GM23338 (cell line): ENCODE measurements around the gene KCNK4. TPM values are rescaled to one million over a fixed set of nuclear protein-coding genes. Genes with fewer than 3 reads are reported as not detected.

ENCODE experiments used
- ATAC-seq: fragments of 200-7000 bp; cut with Tn5 transposase; 3 replicates; pipeline ENCODE4 v1.9.1; 2020
- DNase-seq: peaks from one replicate; pipeline ENCODE4 v3.0.0-alpha.2; 2015; ENCODE audit warnings: low spot score
- H2AFZ ChIP-seq: fragments of 200-600 bp; sonication (generic); 2 replicates; pipeline ENCODE4 v1.8.0; 2016; ENCODE audit warnings: antibody characterized with exemption, mild to moderate bottlenecking, moderate library complexity
- H3F3A ChIP-seq: fragments of 200-600 bp; sonication (generic); replicated peaks from 2 replicates; pipeline ENCODE4 v1.8.0; 2017; ENCODE audit warnings: antibody characterized with exemption, mixed run types, low read depth
- H3K27ac ChIP-seq: fragments of 200-600 bp; sonication (generic); 2 replicates; pipeline ENCODE4 v1.6.1; 2016; ENCODE audit warnings: low read depth
- H3K27me3 ChIP-seq: fragments of 200-600 bp; sonication (generic); 2 replicates; pipeline ENCODE4 v1.8.0; 2016; ENCODE audit warnings: mild to moderate bottlenecking, mixed run types, moderate library complexity; ENCODE audit not compliant: insufficient read depth
- H3K36me3 ChIP-seq: fragments of 200-600 bp; sonication (generic); 2 replicates; pipeline ENCODE4 v1.8.0; 2016; ENCODE audit warnings: mild to moderate bottlenecking; ENCODE audit not compliant: insufficient read depth
- H3K4me1 ChIP-seq: fragments of 200-600 bp; sonication (generic); 2 replicates; pipeline ENCODE4 v1.8.0; 2016; ENCODE audit warnings: mild to moderate bottlenecking, moderate library complexity; ENCODE audit not compliant: insufficient read depth
- H3K4me2 ChIP-seq: fragments of 200-600 bp; sonication (generic); 2 replicates; pipeline ENCODE4 v1.7.1; 2017; ENCODE audit warnings: mixed run types
- H3K4me3 ChIP-seq: fragments of 200-600 bp; sonication (generic); 2 replicates; pipeline ENCODE4 v1.6.1; 2016; ENCODE audit warnings: mixed run types
- H3K79me2 ChIP-seq: fragments of 200-600 bp; sonication (generic); replicated peaks from 2 replicates; pipeline ENCODE4 v1.8.0; 2017; ENCODE audit warnings: mild to moderate bottlenecking; ENCODE audit not compliant: insufficient read depth
- H3K9me2 ChIP-seq: fragments of 200-600 bp; sonication (generic); 2 replicates; pipeline ENCODE4 v1.8.0; 2017; ENCODE audit not compliant: insufficient read depth
- H4K20me1 ChIP-seq: fragments of 200-600 bp; sonication (generic); replicated peaks from 2 replicates; pipeline ENCODE4 v1.8.0; 2017; ENCODE audit warnings: mild to moderate bottlenecking; ENCODE audit not compliant: insufficient read depth
- H3K27ac Mint-ChIP-seq: 2 replicates; pipeline ENCODE4 v1.8.0; 2020; ENCODE audit warnings: inconsistent platforms, mild to moderate bottlenecking, moderate library complexity, mixed read lengths
- H3K27me3 Mint-ChIP-seq: 3 replicates; pipeline ENCODE4 v1.8.0; 2022; ENCODE audit warnings: low read depth, mild to moderate bottlenecking, moderate library complexity, mixed read lengths, inconsistent platforms; ENCODE audit not compliant: insufficient read depth, poor library complexity
- H3K36me3 Mint-ChIP-seq: 3 replicates; pipeline ENCODE4 v1.8.0; 2021; ENCODE audit warnings: low read depth, mild to moderate bottlenecking, inconsistent platforms, moderate library complexity, mixed read lengths
- H3K4me1 Mint-ChIP-seq: 3 replicates; pipeline ENCODE4 v1.8.0; 2020; ENCODE audit warnings: mild to moderate bottlenecking, inconsistent platforms, mixed read lengths
- H3K4me3 Mint-ChIP-seq: 3 replicates; pipeline ENCODE4 v1.8.0; 2021; ENCODE audit warnings: moderate library complexity, mild to moderate bottlenecking, inconsistent platforms, mixed read lengths
- H3K9me3 Mint-ChIP-seq: 3 replicates; pipeline ENCODE4 v1.8.0; 2020; ENCODE audit warnings: moderate library complexity, mild to moderate bottlenecking, inconsistent platforms, mixed read lengths
- CREB1 ChIP-seq: fragments of 250-450 bp; sonication (Bioruptor Pico); IDR thresholded peaks from 2 replicates; pipeline ENCODE4 v1.5.0; 2020; ENCODE audit warnings: low read depth, mild to moderate bottlenecking, moderate library complexity
- EZH2 ChIP-seq: fragments of 200-600 bp; sonication (generic); IDR thresholded peaks from one replicate; pipeline ENCODE4 v1.8.0; 2017; ENCODE audit warnings: antibody characterized with exemption, mild to moderate bottlenecking, low read depth; ENCODE audit not compliant: unreplicated experiment
- EZH2phosphoT487 ChIP-seq: fragments of 200-600 bp; sonication (generic); IDR thresholded peaks from one replicate; pipeline ENCODE4 v1.8.1; 2018; ENCODE audit warnings: antibody characterized with exemption; ENCODE audit not compliant: unreplicated experiment
- JUNB ChIP-seq: IDR thresholded peaks from one replicate; pipeline ENCODE4 v1.6.1; 2016; ENCODE audit warnings: antibody characterized with exemption; ENCODE audit not compliant: unreplicated experiment
- NANOG ChIP-seq: IDR thresholded peaks from 2 replicates; pipeline ENCODE4 v1.6.1; 2016; ENCODE audit warnings: antibody characterized with exemption, borderline replicate concordance
- POLR2AphosphoS5 ChIP-seq: IDR thresholded peaks from 2 replicates; pipeline ENCODE4 v1.6.1; 2016; ENCODE audit warnings: antibody characterized with exemption, low read depth
- STAT1 ChIP-seq: IDR thresholded peaks from one replicate; pipeline ENCODE4 v1.6.1; 2016; ENCODE audit warnings: antibody characterized with exemption; ENCODE audit not compliant: unreplicated experiment
- ZNF114 ChIP-seq: fragments of 250-450 bp; sonication (Bioruptor Pico); IDR thresholded peaks from 2 replicates; pipeline ENCODE4 v1.5.0; 2020; ENCODE audit warnings: mild to moderate bottlenecking, moderate library complexity
- ZNF331 ChIP-seq: fragments of 250-450 bp; sonication (Bioruptor Pico); IDR thresholded peaks from 2 replicates; pipeline ENCODE4 v1.5.0; 2020; ENCODE audit warnings: low read depth, mild to moderate bottlenecking, moderate library complexity
- polyA plus RNA-seq: library from polyadenylated mRNA; unstranded; fragments of >200 nt; fragmentation: Nextera tagmentation; extraction: Ambion mirVana; gene quantifications from 2 replicates; pipeline ENCODE4 v1.2.1, GENCODE V29; 2016
- total RNA-seq: library from RNA; depleted of rRNA; stranded (reverse); fragments of >200 nt; shearing (Covaris generic); gene quantifications from 2 replicates; pipeline ENCODE4 v1.2.3, GENCODE V29; 2014
- TF ChIP-seq, protein P1 (sequence below): IDR thresholded peaks from one replicate; pipeline ENCODE4 v1.6.1; 2018; ENCODE audit warnings: antibody characterized with exemption; ENCODE audit not compliant: unreplicated experiment
- TF ChIP-seq, protein P2 (sequence below): fragments of 250-450 bp; sonication (Bioruptor Pico); IDR thresholded peaks from 2 replicates; pipeline ENCODE4 v1.5.0; 2020; ENCODE audit warnings: mild to moderate bottlenecking, moderate library complexity
- TF ChIP-seq, protein P3 (sequence below): IDR thresholded peaks from 2 replicates; pipeline ENCODE4 v1.6.1; 2016; ENCODE audit warnings: antibody characterized with exemption
- TF ChIP-seq, protein P4 (sequence below), 2 experiments: fragments of 200-600 bp in 1 of 2; sonication (generic) in 1 of 2; conservative IDR thresholded peaks; 2 replicates each; pipeline versions ENCODE4 v1.5.1 to v1.6.1; 2016 to 2017; ENCODE audit warnings: antibody characterized with exemption in 2 of 2, low read depth in 2 of 2, mild to moderate bottlenecking in 2 of 2, moderate library complexity in 1 of 2

The KCNK4 gene
- total and polyA plus RNA-seq, 2 experiments from 2014 or later: 1.0 TPM; not detected in 1

DNA sequence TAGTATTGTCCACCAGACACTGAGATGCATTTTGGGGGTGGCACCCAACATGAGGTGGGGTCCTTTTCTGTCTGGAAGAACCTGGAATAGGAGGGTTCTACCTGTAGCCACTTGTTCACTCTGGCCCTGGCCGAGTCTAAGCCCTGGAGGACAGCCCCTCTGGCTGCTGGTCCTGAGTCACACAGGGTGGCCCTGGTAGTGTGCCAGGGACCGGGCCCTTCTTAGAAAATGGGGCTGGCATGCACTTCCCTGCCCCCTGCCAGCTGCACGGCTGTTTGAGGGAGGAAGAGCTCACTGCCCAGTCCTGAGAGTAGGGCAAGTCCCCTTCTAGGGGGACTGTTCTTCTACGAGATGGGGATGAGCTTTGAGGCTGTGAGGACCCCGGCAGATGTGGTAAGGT lies 37.6 kb upstream of the KCNK4 start:
- Histone ChIP-seq H3K4me1 (peaks cover 24% of the 10 kb centered on the region), H3K36me3 (0 out of 2 replicates have a peak, but pooled peaks cover 5% of the 10 kb centered on the region), H2AFZ (no peak overlapping the region), H4K20me1 (no peaks in the 10 kb centered on the region; the same call in none of the 2 replicates), H3F3A (peaks cover 22% of the 10 kb centered on the region), H3K27me3 (no peaks in the 10 kb centered on the region), H3K9me2 (no peaks in the 10 kb centered on the region), H3K27ac (peak overlapping the region; percentile 59; the same call in 1 of the 2 replicates), H3K4me3 (peak overlapping the region; percentile 94; the same call in 1 of the 2 replicates), H3K79me2 (peaks cover 19% of the 10 kb centered on the region), H3K4me2 (peak overlapping the region; percentile 98; the same call in 1 of the 2 replicates)
- no peak for ATAC-seq
- Mint-ChIP-seq H3K4me3 (peak overlapping the region; percentile 92), H3K36me3 (peaks cover 24% of the 10 kb centered on the region), H3K4me1 (peaks cover 31% of the 10 kb centered on the region), H3K27ac (peak overlapping the region; percentile 18; the same call in 1 of the 2 replicates), H3K27me3 (peaks cover 26% of the 10 kb centered on the region), H3K9me3 (no peaks in the 10 kb centered on the region)
- TF ChIP-seq, protein P1, sequence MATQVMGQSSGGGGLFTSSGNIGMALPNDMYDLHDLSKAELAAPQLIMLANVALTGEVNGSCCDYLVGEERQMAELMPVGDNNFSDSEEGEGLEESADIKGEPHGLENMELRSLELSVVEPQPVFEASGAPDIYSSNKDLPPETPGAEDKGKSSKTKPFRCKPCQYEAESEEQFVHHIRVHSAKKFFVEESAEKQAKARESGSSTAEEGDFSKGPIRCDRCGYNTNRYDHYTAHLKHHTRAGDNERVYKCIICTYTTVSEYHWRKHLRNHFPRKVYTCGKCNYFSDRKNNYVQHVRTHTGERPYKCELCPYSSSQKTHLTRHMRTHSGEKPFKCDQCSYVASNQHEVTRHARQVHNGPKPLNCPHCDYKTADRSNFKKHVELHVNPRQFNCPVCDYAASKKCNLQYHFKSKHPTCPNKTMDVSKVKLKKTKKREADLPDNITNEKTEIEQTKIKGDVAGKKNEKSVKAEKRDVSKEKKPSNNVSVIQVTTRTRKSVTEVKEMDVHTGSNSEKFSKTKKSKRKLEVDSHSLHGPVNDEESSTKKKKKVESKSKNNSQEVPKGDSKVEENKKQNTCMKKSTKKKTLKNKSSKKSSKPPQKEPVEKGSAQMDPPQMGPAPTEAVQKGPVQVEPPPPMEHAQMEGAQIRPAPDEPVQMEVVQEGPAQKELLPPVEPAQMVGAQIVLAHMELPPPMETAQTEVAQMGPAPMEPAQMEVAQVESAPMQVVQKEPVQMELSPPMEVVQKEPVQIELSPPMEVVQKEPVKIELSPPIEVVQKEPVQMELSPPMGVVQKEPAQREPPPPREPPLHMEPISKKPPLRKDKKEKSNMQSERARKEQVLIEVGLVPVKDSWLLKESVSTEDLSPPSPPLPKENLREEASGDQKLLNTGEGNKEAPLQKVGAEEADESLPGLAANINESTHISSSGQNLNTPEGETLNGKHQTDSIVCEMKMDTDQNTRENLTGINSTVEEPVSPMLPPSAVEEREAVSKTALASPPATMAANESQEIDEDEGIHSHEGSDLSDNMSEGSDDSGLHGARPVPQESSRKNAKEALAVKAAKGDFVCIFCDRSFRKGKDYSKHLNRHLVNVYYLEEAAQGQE: no peak
- TF ChIP-seq JUNB: no peak
- no peak for TF ChIP-seq NANOG
- TF ChIP-seq, protein P2, sequence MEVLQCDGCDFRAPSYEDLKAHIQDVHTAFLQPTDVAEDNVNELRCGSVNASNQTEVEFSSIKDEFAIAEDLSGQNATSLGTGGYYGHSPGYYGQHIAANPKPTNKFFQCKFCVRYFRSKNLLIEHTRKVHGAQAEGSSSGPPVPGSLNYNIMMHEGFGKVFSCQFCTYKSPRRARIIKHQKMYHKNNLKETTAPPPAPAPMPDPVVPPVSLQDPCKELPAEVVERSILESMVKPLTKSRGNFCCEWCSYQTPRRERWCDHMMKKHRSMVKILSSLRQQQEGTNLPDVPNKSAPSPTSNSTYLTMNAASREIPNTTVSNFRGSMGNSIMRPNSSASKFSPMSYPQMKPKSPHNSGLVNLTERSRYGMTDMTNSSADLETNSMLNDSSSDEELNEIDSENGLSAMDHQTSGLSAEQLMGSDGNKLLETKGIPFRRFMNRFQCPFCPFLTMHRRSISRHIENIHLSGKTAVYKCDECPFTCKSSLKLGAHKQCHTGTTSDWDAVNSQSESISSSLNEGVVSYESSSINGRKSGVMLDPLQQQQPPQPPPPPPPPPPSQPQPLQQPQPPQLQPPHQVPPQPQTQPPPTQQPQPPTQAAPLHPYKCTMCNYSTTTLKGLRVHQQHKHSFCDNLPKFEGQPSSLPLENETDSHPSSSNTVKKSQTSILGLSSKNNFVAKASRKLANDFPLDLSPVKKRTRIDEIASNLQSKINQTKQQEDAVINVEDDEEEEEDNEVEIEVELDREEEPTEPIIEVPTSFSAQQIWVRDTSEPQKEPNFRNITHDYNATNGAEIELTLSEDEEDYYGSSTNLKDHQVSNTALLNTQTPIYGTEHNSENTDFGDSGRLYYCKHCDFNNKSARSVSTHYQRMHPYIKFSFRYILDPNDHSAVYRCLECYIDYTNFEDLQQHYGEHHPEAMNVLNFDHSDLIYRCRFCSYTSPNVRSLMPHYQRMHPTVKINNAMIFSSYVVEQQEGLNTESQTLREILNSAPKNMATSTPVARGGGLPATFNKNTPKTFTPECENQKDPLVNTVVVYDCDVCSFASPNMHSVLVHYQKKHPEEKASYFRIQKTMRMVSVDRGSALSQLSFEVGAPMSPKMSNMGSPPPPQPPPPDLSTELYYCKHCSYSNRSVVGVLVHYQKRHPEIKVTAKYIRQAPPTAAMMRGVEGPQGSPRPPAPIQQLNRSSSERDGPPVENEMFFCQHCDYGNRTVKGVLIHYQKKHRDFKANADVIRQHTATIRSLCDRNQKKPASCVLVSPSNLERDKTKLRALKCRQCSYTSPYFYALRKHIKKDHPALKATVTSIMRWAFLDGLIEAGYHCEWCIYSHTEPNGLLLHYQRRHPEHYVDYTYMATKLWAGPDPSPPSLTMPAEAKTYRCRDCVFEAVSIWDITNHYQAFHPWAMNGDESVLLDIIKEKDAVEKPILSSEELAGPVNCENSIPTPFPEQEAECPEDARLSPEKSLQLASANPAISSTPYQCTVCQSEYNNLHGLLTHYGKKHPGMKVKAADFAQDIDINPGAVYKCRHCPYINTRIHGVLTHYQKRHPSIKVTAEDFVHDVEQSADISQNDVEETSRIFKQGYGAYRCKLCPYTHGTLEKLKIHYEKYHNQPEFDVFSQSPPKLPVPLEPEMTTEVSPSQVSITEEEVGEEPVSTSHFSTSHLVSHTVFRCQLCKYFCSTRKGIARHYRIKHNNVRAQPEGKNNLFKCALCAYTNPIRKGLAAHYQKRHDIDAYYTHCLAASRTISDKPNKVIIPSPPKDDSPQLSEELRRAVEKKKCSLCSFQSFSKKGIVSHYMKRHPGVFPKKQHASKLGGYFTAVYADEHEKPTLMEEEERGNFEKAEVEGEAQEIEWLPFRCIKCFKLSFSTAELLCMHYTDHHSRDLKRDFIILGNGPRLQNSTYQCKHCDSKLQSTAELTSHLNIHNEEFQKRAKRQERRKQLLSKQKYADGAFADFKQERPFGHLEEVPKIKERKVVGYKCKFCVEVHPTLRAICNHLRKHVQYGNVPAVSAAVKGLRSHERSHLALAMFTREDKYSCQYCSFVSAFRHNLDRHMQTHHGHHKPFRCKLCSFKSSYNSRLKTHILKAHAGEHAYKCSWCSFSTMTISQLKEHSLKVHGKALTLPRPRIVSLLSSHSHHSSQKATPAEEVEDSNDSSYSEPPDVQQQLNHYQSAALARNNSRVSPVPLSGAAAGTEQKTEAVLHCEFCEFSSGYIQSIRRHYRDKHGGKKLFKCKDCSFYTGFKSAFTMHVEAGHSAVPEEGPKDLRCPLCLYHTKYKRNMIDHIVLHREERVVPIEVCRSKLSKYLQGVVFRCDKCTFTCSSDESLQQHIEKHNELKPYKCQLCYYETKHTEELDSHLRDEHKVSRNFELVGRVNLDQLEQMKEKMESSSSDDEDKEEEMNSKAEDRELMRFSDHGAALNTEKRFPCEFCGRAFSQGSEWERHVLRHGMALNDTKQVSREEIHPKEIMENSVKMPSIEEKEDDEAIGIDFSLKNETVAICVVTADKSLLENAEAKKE: no peak
- no peak for TF ChIP-seq STAT1
- no peak for TF ChIP-seq EZH2phosphoT487
- TF ChIP-seq, protein P3, sequence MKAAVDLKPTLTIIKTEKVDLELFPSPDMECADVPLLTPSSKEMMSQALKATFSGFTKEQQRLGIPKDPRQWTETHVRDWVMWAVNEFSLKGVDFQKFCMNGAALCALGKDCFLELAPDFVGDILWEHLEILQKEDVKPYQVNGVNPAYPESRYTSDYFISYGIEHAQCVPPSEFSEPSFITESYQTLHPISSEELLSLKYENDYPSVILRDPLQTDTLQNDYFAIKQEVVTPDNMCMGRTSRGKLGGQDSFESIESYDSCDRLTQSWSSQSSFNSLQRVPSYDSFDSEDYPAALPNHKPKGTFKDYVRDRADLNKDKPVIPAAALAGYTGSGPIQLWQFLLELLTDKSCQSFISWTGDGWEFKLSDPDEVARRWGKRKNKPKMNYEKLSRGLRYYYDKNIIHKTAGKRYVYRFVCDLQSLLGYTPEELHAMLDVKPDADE: no peak
- TF ChIP-seq ZNF114 (CRISPR knock-in tag): no peak
- TF ChIP-seq CREB1 (CRISPR knock-in tag): no peak
- TF ChIP-seq, protein P4, sequence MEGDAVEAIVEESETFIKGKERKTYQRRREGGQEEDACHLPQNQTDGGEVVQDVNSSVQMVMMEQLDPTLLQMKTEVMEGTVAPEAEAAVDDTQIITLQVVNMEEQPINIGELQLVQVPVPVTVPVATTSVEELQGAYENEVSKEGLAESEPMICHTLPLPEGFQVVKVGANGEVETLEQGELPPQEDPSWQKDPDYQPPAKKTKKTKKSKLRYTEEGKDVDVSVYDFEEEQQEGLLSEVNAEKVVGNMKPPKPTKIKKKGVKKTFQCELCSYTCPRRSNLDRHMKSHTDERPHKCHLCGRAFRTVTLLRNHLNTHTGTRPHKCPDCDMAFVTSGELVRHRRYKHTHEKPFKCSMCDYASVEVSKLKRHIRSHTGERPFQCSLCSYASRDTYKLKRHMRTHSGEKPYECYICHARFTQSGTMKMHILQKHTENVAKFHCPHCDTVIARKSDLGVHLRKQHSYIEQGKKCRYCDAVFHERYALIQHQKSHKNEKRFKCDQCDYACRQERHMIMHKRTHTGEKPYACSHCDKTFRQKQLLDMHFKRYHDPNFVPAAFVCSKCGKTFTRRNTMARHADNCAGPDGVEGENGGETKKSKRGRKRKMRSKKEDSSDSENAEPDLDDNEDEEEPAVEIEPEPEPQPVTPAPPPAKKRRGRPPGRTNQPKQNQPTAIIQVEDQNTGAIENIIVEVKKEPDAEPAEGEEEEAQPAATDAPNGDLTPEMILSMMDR (conservative IDR thresholded peaks at IDR 0.05; ENCODE audit: low read depth in 2 of 2): no peak
- no peak for TF ChIP-seq POLR2AphosphoS5
- TF ChIP-seq EZH2: no peak
- no peak for TF ChIP-seq ZNF331
- DNase-seq: no peak
